SK-N-SH (cell line): ENCODE measurements around the gene XXYLT1.

Experiments used
- EP300 ChIP-seq, 2 experiments: IDR thresholded peaks; 2 replicates each; pipeline versions ENCODE4 v1.4.0 to v1.6.1; 2012; ENCODE audit warnings: borderline replicate concordance in 1 of 2, low read depth in 1 of 2, low read length in 1 of 2
- GABPA ChIP-seq: IDR thresholded peaks from 2 replicates; pipeline ENCODE4 v1.4.0; 2012; ENCODE audit warnings: low read depth, mild to moderate bottlenecking
- JUND ChIP-seq: IDR thresholded peaks from 2 replicates; pipeline ENCODE4 v1.4.0; 2012
- POLR2AphosphoS5 ChIP-seq: IDR thresholded peaks from 2 replicates; pipeline ENCODE4 v1.6.1; 2012; ENCODE audit warnings: low read depth, low read length
- RAD21 ChIP-seq: IDR thresholded peaks from 2 replicates; pipeline ENCODE4 v1.6.1; 2012; ENCODE audit warnings: mild to moderate bottlenecking, low read length
- RXRA ChIP-seq: IDR thresholded peaks from 2 replicates; pipeline ENCODE4 v1.4.0; 2012; ENCODE audit warnings: low read depth, mild to moderate bottlenecking, borderline replicate concordance
- SIN3A ChIP-seq: IDR thresholded peaks from 2 replicates; pipeline ENCODE4 v1.6.1; 2012; ENCODE audit warnings: low read depth, mild to moderate bottlenecking, low read length, moderate library complexity, borderline replicate concordance
- TCF12 ChIP-seq: IDR thresholded peaks from 2 replicates; pipeline ENCODE4 v1.4.0; 2012
- YY1 ChIP-seq: IDR thresholded peaks from 2 replicates; pipeline ENCODE4 v1.4.0; 2012; ENCODE audit warnings: low read depth, mild to moderate bottlenecking
- TF ChIP-seq, protein P1 (sequence below): fragments of 200-600 bp; sonication (generic); IDR thresholded peaks from 2 replicates; pipeline ENCODE4 v1.6.1; 2017; ENCODE audit warnings: antibody characterized with exemption, mild to moderate bottlenecking, moderate library complexity
- TF ChIP-seq, protein P2 (sequence below): IDR thresholded peaks from 2 replicates; pipeline ENCODE4 v1.6.1; 2012; ENCODE audit warnings: mild to moderate bottlenecking, low read depth, low read length, moderate library complexity
- TF ChIP-seq, protein P3 (sequence below): fragments of 150-350 bp; IDR thresholded peaks from 2 replicates; pipeline ENCODE4 v1.6.1; 2017; ENCODE audit warnings: antibody characterized with exemption, low read length, low read depth, borderline replicate concordance

DNA sequence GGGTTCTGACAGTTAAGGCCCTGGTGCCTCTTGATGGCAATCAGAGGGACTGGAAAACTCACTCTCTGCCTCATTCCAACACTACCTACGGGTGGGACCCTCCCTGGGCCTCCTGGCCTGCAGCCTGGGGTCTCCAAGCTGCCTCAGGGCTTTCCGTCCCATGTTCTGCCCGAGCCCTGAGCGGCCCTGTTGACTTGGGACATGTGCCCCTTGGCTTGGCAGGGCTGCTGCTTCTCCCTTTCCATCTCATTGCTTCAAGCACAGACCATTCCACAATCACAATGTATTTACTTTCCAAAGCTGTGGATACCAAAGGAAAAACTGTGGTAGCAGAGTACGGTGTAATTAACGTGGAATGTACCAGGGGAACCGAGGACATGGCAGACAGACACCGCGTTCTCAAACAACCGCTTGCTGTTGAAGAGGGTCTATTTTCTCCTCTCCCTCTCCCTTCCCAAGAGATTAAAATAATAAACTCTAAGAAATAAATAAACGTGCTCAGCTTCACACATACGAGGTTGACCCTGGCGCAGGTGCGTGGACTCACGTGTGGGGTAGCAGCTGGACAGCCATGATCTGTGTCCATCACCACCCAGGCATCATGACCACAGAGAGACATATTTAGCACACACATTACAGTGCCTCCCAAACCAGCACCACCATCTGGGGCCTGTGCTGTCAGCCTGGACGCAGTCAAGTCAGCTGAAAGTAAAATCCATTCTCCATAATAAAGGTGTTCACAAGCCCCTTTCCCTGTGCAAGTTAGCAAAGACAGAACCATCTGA lies 172.0 kb downstream of the XXYLT1 start:
- TF ChIP-seq, protein P1, sequence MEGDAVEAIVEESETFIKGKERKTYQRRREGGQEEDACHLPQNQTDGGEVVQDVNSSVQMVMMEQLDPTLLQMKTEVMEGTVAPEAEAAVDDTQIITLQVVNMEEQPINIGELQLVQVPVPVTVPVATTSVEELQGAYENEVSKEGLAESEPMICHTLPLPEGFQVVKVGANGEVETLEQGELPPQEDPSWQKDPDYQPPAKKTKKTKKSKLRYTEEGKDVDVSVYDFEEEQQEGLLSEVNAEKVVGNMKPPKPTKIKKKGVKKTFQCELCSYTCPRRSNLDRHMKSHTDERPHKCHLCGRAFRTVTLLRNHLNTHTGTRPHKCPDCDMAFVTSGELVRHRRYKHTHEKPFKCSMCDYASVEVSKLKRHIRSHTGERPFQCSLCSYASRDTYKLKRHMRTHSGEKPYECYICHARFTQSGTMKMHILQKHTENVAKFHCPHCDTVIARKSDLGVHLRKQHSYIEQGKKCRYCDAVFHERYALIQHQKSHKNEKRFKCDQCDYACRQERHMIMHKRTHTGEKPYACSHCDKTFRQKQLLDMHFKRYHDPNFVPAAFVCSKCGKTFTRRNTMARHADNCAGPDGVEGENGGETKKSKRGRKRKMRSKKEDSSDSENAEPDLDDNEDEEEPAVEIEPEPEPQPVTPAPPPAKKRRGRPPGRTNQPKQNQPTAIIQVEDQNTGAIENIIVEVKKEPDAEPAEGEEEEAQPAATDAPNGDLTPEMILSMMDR, result no peak
- no peak for TF ChIP-seq EP300 (IDR thresholded peaks at IDR 0.05; ENCODE audit: borderline replicate concordance in 1 of 2, low read depth in 1 of 2, low read length in 1 of 2)
- no peak for TF ChIP-seq JUND
- TF ChIP-seq, protein P2, sequence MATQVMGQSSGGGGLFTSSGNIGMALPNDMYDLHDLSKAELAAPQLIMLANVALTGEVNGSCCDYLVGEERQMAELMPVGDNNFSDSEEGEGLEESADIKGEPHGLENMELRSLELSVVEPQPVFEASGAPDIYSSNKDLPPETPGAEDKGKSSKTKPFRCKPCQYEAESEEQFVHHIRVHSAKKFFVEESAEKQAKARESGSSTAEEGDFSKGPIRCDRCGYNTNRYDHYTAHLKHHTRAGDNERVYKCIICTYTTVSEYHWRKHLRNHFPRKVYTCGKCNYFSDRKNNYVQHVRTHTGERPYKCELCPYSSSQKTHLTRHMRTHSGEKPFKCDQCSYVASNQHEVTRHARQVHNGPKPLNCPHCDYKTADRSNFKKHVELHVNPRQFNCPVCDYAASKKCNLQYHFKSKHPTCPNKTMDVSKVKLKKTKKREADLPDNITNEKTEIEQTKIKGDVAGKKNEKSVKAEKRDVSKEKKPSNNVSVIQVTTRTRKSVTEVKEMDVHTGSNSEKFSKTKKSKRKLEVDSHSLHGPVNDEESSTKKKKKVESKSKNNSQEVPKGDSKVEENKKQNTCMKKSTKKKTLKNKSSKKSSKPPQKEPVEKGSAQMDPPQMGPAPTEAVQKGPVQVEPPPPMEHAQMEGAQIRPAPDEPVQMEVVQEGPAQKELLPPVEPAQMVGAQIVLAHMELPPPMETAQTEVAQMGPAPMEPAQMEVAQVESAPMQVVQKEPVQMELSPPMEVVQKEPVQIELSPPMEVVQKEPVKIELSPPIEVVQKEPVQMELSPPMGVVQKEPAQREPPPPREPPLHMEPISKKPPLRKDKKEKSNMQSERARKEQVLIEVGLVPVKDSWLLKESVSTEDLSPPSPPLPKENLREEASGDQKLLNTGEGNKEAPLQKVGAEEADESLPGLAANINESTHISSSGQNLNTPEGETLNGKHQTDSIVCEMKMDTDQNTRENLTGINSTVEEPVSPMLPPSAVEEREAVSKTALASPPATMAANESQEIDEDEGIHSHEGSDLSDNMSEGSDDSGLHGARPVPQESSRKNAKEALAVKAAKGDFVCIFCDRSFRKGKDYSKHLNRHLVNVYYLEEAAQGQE, result no peak
- TF ChIP-seq, protein P3, sequence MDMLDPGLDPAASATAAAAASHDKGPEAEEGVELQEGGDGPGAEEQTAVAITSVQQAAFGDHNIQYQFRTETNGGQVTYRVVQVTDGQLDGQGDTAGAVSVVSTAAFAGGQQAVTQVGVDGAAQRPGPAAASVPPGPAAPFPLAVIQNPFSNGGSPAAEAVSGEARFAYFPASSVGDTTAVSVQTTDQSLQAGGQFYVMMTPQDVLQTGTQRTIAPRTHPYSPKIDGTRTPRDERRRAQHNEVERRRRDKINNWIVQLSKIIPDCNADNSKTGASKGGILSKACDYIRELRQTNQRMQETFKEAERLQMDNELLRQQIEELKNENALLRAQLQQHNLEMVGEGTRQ, result no peak
- no peak for TF ChIP-seq RAD21
- TF ChIP-seq YY1, result no peak
- no peak for TF ChIP-seq POLR2AphosphoS5
- no peak for TF ChIP-seq RXRA
- TF ChIP-seq GABPA, result no peak
- no peak for TF ChIP-seq SIN3A
- no peak for TF ChIP-seq TCF12
